Neural progenitor cell (in vitro differentiated cells): ENCODE measurements around the gene KCNJ15. TPM values are rescaled to one million over a fixed set of nuclear protein-coding genes. Genes with fewer than 3 reads are reported as not detected.

Source experiments
- DNase-seq: peaks from one replicate; pipeline ENCODE4 v3.0.0-alpha.2; 2016; ENCODE audit warnings: low spot score
- H2AFZ ChIP-seq: fragments of 200-600 bp; sonication (generic); replicated peaks from 2 replicates; pipeline ENCODE4 v1.6.1; 2016; ENCODE audit warnings: antibody characterized with exemption
- H3F3A ChIP-seq: fragments of 200-600 bp; sonication (generic); 2 replicates; pipeline ENCODE4 v1.6.1; 2016; ENCODE audit warnings: antibody characterized with exemption, low read depth
- H3K27ac ChIP-seq: fragments of 200-600 bp; sonication (generic); 2 replicates; pipeline ENCODE4 v1.5.1; 2016; ENCODE audit warnings: mild to moderate bottlenecking
- H3K27me3 ChIP-seq: fragments of 200-600 bp; sonication (generic); 2 replicates; pipeline ENCODE4 v1.6.1; 2016; ENCODE audit warnings: mild to moderate bottlenecking, moderate library complexity
- H3K36me3 ChIP-seq: fragments of 200-600 bp; sonication (generic); 2 replicates; pipeline ENCODE4 v1.5.1; 2016
- H3K4me1 ChIP-seq: fragments of 200-600 bp; sonication (generic); 2 replicates; pipeline ENCODE4 v1.6.1; 2016; ENCODE audit warnings: mixed run types
- H3K4me2 ChIP-seq: fragments of 200-600 bp; sonication (generic); 2 replicates; pipeline ENCODE4 v1.6.1; 2016
- H3K4me3 ChIP-seq: fragments of 200-600 bp; sonication (generic); 2 replicates; pipeline ENCODE4 v1.5.1; 2016
- H3K79me2 ChIP-seq: fragments of 200-600 bp; sonication (generic); 2 replicates; pipeline ENCODE4 v1.6.1; 2016; ENCODE audit warnings: low read depth
- H3K9ac ChIP-seq: fragments of 200-600 bp; sonication (generic); 2 replicates; pipeline ENCODE4 v1.6.1; 2016
- H3K9me3 ChIP-seq: fragments of 200-600 bp; sonication (generic); 2 replicates; pipeline ENCODE4 v1.5.1; 2016; ENCODE audit warnings: low read depth
- H4K20me1 ChIP-seq: fragments of 200-600 bp; sonication (generic); 2 replicates; pipeline ENCODE4 v1.6.1; 2016; ENCODE audit warnings: low read depth
- H3K27ac Mint-ChIP-seq: 3 replicates; pipeline ENCODE4 v1.8.0; 2021; ENCODE audit warnings: mixed read lengths
- H3K27me3 Mint-ChIP-seq: 2 replicates; pipeline ENCODE4 v1.8.0; 2022; ENCODE audit warnings: low read depth, mild to moderate bottlenecking, inconsistent platforms, moderate library complexity, mixed read lengths; ENCODE audit not compliant: insufficient read depth
- H3K36me3 Mint-ChIP-seq: 3 replicates; pipeline ENCODE4 v1.8.0; 2021; ENCODE audit warnings: mixed read lengths
- H3K4me1 Mint-ChIP-seq: 3 replicates; pipeline ENCODE4 v1.8.0; 2021; ENCODE audit warnings: mixed read lengths
- H3K4me3 Mint-ChIP-seq: 3 replicates; pipeline ENCODE4 v1.8.0; 2021; ENCODE audit warnings: mild to moderate bottlenecking, moderate library complexity, mixed read lengths
- H3K9me3 Mint-ChIP-seq: 3 replicates; pipeline ENCODE4 v1.8.0; 2020; ENCODE audit warnings: mixed read lengths
- CTCF ChIP-seq: fragments of 200-600 bp; sonication (generic); IDR thresholded peaks from 2 replicates; pipeline ENCODE4 v1.5.1; 2017; ENCODE audit warnings: antibody characterized with exemption, mild to moderate bottlenecking
- EZH2 ChIP-seq: fragments of 200-600 bp; sonication (generic); IDR thresholded peaks from 2 replicates; pipeline ENCODE4 v1.6.1; 2017; ENCODE audit warnings: antibody characterized with exemption, mild to moderate bottlenecking, moderate library complexity
- EZH2phosphoT487 ChIP-seq: fragments of 200-600 bp; sonication (generic); IDR thresholded peaks from 2 replicates; pipeline ENCODE4 v1.6.1; 2017; ENCODE audit warnings: antibody characterized with exemption
- total RNA-seq: library from RNA; depleted of rRNA; stranded (reverse); fragments of >200 nt; gene quantifications from 2 replicates; pipeline ENCODE4 v1.2.3, GENCODE V29; 2015; ENCODE audit warnings: low replicate concordance

Gene KCNJ15
- total RNA-seq, 1 donor from 2014 or later = not detected

GRCh38 chr21:38301321-38302214 is 44.8 kb downstream of the KCNJ15 start:
- Histone ChIP-seq H3K4me2 (no peak overlapping the region), H3K9ac (no peak overlapping the region)
- H3K27me3 Mint-ChIP-seq = no peaks in the 10 kb centered on the region

GRCh38 chr21:38303300-38303699 is 46.5 kb downstream of the KCNJ15 start:
- Mint-ChIP-seq H3K4me3 (no peak overlapping the region), H3K9me3 (no peaks in the 10 kb centered on the region), H3K27ac (no peak overlapping the region), H3K36me3 (no peaks in the 10 kb centered on the region), H3K27me3 (no peaks in the 10 kb centered on the region), H3K4me1 (peaks cover 14% of the 10 kb centered on the region)
- Histone ChIP-seq H3K79me2 (no peaks in the 10 kb centered on the region), H3K27ac (no peak overlapping the region), H2AFZ (no peak overlapping the region), H3K36me3 (no peaks in the 10 kb centered on the region), H3F3A (no peaks in the 10 kb centered on the region), H3K9me3 (no peaks in the 10 kb centered on the region), H3K9ac (no peak overlapping the region), H4K20me1 (no peaks in the 10 kb centered on the region), H3K4me2 (no peak overlapping the region), H3K4me1 (no peaks in the 10 kb centered on the region), H3K27me3 (no peaks in the 10 kb centered on the region), H3K4me3 (no peak overlapping the region)
- TF ChIP-seq EZH2phosphoT487 (no peak), CTCF (no peak), EZH2 (no peak)
- no peak for DNase-seq

More at GRCh38 chr21:38301321-38302214, 44.8 kb downstream of the KCNJ15 start:
- Histone ChIP-seq H3K36me3 (no peaks in the 10 kb centered on the region), H3K4me3 (no peak overlapping the region), H3K27me3 (no peaks in the 10 kb centered on the region), H3K79me2 (no peaks in the 10 kb centered on the region), H3K27ac (no peak overlapping the region), H3F3A (no peaks in the 10 kb centered on the region), H4K20me1 (no peaks in the 10 kb centered on the region), H2AFZ (no peak overlapping the region), H3K4me1 (peaks cover 6% of the 10 kb centered on the region), H3K9me3 (no peaks in the 10 kb centered on the region)
- Mint-ChIP-seq H3K9me3 (no peaks in the 10 kb centered on the region), H3K27ac (no peak overlapping the region), H3K36me3 (no peaks in the 10 kb centered on the region), H3K4me3 (peak overlapping the region; percentile 61), H3K4me1 (peaks cover 27% of the 10 kb centered on the region)
- TF ChIP-seq CTCF (no peak), EZH2phosphoT487 (no peak), EZH2 (no peak)
- DNase-seq = no peak

- Histone ChIP-seq H3K9me3 (no peaks in the 10 kb centered on the region), H3K36me3 (no peaks in the 10 kb centered on the region), H3K9ac (no peak overlapping the region), H3K4me1 (peaks cover 11% of the 10 kb centered on the region), H3K27me3 (no peaks in the 10 kb centered on the region), H4K20me1 (no peaks in the 10 kb centered on the region), H3K79me2 (no peaks in the 10 kb centered on the region), H2AFZ (no peak overlapping the region), H3F3A (peaks cover 14% of the 10 kb centered on the region), H3K4me3 (no peak overlapping the region), H3K27ac (no peak overlapping the region), H3K4me2 (no peak overlapping the region)
- Mint-ChIP-seq H3K27me3 (no peaks in the 10 kb centered on the region), H3K36me3 (no peaks in the 10 kb centered on the region), H3K9me3 (no peaks in the 10 kb centered on the region), H3K4me3 (no peak overlapping the region), H3K27ac (no peak overlapping the region), H3K4me1 (peaks cover 12% of the 10 kb centered on the region)
- no peak for DNase-seq
- no peak for TF ChIP-seq EZH2
- no peak for TF ChIP-seq CTCF
- TF ChIP-seq EZH2phosphoT487 = no peak
Measured at GRCh38 chr21:38306433-38307141, 49.8 kb downstream of the KCNJ15 start.
